Measurements from ENCODE around the gene NUTM2E.
"Not testable (repeated sequence)": the region's sequence is repeated elsewhere in the genome, so short reads cannot be mapped to it uniquely, and the experiment has no call there.

Gene NUTM2E, protein sequence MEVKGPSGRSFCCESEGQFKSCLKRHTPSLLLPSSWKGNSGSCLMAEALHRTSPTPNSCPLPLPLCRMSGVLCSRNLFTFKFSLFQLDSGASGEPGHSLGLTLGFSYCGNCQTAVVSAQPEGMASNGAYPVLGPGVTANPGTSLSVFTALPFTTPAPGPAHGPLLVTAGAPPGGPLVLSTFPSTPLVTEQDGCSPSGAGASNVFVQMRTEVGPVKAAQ (N-terminal part only)

DNA sequence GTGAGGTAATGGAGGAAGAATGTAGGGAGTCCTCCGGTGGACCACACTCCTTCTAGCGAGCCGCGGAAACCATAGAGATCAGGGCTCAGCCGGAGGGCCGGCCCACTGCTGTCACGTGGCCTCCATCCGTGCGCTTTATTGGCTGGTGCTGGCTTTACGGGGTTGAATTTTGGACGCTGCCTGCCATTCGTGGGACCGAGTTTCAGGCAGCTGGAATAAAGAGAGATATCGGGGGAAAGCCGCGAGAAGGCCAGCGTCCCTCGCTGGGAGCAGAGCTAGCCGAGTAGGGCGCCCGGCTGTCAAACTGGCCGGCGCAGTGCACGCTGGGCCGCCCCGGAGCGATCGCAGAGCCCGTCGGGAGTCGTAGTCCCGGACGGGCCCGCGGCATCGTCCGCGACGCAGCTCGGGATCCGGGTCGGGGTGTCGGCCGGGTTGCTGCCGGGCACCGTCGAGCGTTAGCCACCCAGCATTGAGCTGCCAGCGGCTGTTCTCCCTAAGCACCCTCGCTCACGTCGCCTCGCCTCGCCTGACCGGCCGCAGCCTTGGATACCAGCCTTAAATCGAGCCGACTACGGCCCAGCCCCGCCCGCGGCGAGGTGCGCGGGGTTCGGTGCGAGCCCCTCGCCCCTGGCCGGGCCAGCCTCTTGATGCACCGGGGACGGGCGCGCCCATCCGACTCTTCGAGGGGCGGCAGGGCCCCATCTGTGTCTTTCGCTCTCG is at the start of gene NUTM2E:
Gene NUTM2E, plus strand, starts transcription at position 244 of the 720 bp plus-strand sequence. CDS start 15,002 bp downstream, outside the sequence.
- DNase-seq (ENCODE audit: low spot score) = peak; percentile 67

DNA sequence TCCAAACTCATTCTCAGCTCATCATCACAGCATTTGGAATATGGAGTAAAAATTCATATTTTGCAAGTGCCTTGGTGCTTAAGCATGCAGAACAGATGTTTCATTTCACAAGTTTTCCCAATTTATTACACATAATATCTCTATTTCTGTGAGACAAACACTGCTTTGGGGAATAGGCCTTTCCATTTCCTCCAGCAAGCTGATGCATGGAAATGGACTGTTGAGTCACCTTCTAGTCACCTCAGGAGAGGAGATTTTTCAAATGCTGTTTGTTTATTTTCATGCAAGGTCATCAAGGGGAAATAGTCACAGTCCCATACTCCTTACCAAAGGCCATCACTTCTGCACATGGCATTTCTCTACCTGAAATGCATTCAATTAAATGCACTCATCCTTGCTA is 48.5 kb upstream of the NUTM2E start:
- not testable (repeated sequence) for DNase-seq (ENCODE audit: low spot score)

DNA sequence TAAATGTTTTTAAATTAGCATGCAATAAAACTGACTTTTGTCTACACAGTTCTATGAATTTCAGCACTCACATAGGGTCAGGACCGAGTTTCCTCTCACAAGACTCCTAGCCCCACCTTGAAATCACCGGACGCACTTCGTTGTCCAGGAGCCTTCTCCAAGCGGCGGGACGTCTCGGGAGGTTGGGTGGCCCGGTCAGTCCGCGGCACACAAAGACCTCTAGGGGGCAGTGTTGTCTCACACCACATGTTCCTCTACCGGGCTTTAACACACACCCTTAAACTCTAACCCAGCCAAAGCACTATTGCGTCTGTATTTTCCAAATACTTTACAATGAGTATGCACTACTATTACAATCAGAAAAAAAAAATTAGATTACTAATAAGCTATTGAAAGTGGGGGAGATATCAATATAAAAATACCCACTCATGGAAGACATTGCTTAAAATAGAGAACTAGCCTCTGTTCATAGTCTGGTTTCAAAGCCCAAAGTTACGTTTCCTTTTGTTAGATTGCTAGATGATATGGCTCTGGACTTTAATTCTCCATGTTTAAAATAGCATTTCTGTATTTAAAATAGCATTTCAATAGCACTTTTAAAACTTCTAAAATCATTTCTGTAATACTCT is 47.1 kb upstream of the NUTM2E start:
- DNase-seq (ENCODE audit: low spot score) = peak; percentile 39

DNA sequence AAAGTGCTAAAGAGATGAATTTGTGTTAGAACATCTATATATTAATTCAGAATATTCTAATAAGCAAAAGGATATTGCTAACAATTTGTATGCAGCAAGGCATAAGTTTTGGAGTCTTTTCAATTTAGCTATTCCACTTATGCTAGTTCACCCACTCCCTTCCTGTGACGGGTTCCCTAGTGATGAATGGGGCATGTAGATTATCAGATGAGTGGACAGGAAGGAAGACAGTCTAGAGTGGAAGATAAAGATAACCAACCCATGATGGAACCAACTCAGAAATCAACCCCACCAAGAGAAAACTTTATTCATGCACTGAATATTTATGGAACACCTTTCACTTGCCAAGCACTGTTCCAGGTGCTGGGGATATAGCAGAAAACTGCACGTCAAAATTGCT is 46.5 kb upstream of the NUTM2E start:
- not testable (repeated sequence) for DNase-seq (ENCODE audit: low spot score)

DNA sequence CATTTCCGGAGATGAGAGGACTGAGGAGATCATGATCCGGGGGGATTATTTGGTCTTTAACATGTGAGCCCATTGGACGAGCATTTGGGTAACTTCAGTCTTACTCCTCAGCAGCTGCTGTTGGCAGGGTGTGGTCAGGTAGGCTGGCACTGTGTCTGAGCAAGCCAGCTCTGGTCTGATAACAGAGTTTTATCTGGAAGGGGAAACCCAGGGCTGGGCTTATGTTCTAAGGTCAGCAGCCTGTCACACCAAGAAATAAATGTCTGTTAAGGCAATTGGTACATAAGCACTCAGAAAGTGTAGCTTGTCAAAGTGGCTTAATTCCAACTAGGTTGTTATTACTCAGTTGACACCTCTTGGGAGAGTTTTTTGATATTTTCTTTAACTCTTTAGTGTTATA is 45.0 kb upstream of the NUTM2E start:
- DNase-seq (ENCODE audit: low spot score) = not testable (repeated sequence)

DNA sequence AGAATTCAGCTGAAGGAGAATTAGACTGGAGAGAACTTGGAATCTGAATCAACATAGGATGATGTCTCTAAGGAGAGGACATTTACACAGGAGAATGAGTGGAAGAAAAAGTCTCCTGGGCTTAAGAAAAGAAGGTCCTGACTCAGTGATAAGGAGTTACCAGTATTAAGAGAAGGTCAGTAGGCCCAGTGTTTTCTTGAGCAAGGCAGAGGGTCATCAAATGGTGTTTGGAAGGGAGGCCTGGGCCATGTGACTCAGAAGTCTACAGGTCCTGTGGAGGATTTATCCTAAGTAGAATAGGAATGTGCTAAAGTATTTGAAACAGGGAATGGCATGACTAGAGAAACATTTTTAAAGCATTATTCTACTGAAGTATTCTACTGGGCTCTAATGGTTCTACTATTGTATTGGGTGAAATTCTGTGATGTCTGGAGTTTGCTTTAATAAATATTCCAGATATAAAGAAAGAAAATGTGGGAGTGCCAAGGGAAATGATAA is 39.0 kb upstream of the NUTM2E start:
- DNase-seq (ENCODE audit: low spot score) = not testable (repeated sequence)

DNA sequence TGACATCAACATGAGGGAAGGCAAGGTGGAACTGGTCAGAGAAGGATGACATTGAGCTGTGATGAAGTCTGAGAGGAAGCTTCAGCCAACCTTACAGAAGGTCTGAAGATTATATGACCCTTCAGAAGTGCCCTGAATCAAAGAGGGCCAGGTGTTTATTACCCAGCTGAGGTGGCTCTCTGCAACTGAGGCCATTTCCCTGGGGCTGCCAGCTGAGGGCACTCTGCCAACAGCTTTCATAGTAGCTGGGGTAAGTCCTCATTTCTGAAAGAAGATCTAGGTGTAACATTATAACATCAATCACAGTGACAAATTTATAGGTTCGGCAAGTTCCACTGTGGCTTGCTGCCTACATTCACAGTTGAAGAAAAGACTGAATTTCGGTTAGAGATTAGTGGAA is 37.2 kb upstream of the NUTM2E start:
- DNase-seq (ENCODE audit: low spot score) = not testable (repeated sequence)

DNA sequence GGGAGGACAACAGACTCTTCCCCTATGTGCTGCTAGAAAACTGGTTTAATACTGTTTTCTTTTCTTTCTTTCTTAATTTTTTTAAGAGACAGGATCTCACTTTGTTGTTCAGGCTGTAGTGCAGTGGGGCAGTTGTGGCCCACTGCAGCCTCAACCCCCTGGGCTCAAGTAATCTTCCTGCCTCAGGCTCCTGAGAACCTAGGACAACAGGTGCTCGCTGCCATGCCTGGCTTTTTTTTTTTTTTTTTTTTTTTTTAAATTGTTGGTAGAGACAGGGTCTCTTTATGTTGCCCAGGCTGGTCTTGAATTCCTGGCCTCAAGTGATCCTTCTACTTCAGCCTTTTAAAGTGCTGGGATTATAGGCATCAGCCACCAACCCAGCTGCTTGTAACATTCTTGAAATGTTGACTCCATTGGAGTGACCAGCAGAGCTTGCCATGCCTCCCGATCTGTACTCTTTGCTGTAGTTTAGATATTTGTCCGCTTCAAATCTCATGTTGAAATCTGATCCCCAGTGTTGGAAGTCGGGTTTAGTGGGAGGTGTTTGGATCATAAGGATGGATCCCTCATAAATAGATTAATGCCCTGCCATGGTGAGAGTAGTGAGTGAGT is 34.5 kb upstream of the NUTM2E start:
- not testable (repeated sequence) for DNase-seq (ENCODE audit: low spot score)

DNA sequence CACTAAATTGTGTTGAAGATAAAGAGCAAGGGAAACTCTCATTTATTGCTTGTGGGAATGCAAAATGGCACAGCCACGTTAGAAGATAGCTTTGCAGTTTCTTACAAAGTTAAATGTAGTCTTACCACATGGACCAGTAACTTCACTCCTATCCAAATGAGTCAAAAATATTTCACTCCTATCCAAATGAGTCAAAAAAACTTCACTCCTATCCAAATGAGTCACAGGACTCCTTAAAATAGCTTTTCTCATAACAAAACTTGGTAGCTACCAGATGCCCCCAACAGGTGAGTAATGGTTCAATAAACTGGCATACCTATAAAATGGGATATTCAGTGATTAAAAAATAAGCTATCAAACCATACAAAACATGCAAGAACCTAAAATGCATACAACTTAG is 27.2 kb upstream of the NUTM2E start:
- DNase-seq (ENCODE audit: low spot score) = not testable (repeated sequence)

DNA sequence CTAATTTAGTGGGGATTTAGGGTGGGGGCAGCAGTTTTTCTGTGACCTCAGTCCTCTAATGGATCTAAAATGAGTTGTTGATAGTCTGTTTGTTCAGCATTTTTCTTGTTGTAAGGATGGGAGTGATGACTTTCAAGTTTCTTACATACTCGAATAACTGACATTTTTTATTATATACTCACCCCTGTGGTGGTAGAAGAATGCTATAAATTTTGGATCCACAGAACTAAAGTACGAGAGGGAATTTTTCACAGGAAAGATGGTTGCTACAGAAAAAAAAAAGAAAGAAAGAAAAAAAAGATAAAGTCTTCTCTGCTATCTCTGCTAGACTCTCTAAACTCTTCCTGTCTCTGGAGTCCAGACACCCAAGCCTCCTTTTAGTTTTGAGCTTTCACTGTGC is 20.7 kb upstream of the NUTM2E start:
- DNase-seq (ENCODE audit: low spot score) = not testable (repeated sequence)

DNA sequence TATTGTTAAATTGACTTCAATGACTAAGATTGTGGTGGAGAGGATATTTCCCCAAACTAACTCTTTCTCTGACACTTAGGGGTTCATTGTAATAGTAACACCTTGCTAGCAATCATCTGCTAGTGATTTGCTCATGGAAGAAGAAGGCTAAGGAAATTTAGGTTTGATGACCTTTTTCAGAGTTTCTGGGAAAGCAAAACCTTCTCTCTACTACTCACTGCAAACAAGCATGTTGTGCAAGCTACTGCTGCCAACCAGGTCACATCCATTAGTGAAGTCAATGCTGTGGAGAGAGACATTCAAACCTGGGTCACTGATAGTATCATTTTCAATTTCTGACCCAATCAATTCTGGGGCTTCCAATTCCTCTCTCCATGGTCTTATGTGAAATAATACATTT is 14.6 kb upstream of the NUTM2E start:
- not testable (repeated sequence) for DNase-seq (ENCODE audit: low spot score)

DNA sequence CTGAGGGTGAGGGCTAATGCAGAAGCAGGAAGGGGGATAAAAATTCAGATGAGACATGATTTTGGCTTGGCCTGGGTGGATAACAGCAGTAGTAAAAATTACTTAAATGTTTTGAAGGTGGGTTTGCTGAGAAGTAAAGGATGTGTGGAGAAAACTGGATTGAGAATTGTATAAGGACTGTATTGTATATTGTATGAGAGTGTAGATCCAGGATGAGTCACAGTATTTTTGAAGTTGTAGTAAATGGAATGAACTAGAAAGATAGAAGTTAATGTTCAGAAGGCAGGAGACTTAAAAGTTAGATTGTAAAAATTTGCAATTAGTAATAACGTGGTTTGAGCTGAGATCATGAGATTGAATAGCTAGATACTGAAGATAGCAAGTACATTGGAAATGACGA is 10.2 kb upstream of the NUTM2E start:
- not testable (repeated sequence) for DNase-seq (ENCODE audit: low spot score)

DNA sequence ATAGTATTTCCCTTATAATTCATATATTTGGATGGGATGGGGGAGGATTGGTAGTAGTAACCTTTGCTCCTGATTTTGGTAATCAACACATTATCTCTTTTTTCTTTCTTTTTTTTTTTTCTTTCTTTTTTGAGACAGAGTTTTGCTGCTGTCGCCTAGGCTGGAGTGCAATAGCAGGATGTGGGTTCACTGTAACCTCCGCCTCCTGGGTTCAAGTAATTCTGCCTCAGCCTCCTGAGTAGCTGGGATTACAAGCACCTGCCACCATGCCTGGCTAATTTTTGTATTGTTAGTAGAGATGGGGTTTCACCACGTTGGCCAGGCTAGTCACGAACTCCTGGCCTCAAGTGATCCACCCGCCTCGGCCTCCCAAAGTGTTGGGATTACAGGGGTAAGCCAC is 3.2 kb upstream of the NUTM2E start:
- not testable (repeated sequence) for DNase-seq (ENCODE audit: low spot score)

DNA sequence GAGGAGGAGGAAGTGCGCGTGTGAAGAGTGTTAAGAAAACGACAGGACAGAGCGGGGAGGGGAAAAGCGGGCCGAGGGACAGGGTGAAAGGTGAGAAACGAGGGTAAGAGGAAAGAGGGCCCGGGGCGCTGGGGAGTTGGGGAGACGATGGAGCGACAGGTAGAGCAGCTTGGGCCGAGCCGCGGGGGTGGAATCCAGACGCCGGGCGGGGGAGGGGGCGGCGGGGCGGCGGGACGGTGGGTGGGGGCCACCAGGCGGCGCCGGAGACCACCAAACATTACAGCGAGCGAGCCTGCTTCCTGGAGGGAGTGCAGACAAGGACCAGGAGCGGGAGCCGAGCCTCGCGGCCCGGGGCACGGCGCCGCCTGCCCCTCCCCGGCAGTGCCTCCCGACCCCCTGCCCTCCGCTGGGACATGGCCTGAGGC is 940 bp upstream of the NUTM2E start:
- DNase-seq (ENCODE audit: low spot score) = not testable (repeated sequence)

DNA sequence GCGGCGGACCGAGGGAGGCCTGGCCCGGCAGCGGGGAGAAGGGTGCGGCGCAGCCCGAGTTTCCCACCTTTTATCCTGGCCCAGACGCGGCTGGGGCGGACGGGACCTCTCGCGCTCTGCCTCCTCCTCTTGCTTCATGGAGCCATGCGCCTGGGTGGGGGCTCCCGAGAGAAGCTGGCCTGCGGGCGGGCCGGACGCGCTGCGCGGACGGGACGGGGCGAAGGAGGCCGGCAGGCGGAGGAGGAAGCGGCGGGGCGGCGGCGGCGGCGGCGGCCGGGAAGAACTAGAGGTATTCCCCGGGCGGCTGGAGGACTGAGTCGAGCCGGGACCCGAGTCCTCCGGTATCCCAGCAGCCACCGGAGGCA is 426 bp upstream of the NUTM2E start:
- not testable (repeated sequence) for DNase-seq (ENCODE audit: low spot score)

DNA sequence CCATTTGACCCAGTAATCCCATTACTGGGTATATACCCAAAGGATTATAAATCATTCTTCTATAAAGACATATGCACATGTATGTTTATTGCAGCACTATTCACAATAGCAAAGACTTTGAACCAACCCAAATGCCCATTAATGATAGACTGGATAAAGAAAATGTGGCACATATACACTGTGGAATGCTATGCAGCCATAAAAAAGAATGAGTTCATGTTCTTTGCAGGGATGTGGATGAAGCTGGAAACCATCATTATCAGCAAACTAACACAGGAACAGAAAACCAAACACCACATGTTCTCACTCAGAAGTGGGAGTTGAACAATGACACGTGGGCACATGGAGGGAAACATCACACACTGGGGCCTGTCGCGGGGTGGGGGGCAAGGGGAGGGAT is 7.3 kb downstream of the NUTM2E start:
- not testable (repeated sequence) for DNase-seq (ENCODE audit: low spot score)

DNA sequence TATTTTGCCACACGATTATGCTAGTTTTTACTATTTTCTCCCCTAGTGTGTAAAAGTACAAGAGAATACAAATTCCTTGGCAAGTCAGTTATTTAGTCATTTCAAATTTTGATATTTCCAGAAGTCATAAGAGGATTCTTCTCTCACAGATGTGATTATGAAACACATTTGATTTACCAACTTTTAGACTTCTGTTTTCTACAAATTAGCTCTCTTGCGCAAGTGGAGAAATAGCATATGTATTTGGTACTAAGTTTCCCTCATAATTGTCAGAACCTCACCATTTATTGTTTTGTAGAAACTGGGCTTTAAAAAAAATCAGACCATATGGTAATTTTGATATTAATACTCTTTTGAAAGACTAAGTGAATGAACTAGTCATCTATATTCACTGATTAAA is 9.4 kb downstream of the NUTM2E start:
- DNase-seq (ENCODE audit: low spot score) = not testable (repeated sequence)

DNA sequence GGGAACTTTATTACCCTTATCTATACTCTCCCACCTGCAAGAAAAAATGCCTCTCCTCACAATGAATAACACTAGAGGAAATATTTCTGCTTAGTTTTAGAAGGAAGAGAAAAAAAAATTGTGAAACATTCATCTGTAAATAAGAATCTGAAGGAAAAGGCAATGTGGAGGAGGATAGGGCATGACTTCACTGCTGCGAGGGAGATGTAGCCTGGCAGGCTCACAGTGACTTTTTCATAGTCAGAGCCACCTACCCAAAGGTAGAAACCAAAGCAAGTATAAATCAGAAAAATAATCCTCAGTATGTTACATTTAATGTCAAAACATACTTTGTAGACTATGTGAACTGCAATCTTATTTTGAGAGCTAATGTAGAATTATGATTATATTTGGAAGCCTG is 10.4 kb downstream of the NUTM2E start:
- not testable (repeated sequence) for DNase-seq (ENCODE audit: low spot score)

DNA sequence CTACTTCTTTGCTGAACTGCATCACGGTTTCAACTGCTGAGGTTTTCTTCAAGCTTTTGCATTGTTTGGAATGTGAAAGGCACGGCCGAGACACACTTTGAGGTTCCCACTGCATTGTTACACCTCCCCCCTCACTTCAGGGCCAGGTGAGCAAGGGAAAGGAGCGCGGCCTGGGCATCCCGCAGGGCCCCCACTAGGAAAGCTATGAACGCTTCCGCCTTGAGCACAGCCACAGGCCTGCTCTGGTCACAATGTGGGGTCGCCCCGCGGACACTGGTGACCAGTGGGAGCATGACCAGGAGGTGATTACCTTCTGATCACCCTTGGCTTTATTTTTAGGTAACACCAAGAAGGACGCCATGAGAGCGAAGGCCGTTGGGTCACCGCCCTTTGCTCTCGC is 11.9 kb downstream of the NUTM2E start:
- not testable (repeated sequence) for DNase-seq (ENCODE audit: low spot score)

DNA sequence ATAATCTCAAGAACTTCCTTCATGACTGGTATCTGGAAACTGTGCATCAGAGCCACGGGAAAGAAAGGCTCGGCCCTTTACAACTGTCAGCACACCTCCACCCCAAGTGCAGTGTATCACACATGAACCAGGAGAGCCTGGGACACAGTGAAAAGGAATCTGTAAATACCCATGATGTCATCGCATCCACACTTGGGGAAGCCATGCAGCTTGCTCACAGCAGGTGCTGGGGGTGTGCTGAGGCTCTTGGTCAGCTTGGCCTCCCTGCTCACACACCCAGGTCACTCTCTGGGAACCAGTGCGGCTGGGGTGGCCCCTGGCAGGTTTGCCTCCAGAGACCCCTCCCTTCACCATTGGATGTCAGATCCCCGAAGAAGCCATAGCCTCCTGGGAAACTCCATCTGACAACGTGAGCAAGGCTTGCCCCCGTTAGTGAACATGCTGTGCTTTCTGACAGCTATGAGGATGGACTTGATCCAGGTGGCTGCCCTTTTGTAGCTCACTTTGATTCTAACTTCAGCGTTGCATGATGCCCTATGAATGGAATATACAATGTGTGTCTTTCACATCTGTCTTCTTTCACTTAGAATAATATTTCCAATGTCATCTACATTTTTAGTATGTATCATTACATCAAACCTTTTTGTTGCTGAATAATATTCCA is 26.8 kb downstream of the NUTM2E start:
- DNase-seq (ENCODE audit: low spot score) = not testable (repeated sequence)

DNA sequence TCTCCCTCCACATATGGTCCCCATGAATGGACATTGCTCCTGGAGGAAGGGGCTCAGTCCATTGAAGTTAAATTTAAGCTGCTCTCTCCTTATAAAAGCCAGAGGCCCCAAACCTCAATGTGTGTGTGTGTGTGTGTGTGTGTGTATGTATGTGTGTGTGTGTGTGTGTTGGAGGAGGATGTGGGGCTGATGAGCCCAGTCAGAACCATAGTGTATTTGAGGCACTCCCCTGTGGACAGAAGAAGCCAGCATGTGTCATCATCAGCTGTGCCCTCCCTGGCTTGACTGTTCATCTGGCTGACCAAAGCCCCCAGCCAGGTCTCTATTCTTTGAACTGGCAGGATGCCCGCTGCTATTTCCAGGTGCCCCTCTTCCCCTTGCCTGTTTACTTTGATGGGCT is 35.7 kb downstream of the NUTM2E start:
- not testable (repeated sequence) for DNase-seq (ENCODE audit: low spot score)

DNA sequence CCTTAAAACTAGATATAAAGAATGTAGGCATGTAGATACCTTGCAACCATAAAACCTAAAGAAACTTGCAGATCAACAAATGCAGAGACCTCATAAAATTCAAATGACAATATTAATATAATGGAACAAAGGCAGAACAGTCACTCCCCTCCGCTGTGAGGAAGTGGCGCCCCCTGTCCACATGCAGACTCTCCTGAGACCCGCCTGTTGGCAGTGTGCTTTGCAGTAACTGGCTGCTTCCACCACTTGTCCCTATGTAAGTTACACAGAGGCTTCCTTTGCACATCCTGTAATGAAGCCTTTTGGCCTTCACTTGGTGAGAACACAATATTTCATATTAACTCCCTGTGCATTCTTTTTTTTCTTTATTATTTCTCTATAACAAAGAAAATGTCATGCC is 36.3 kb downstream of the NUTM2E start:
- DNase-seq (ENCODE audit: low spot score) = not testable (repeated sequence)
